T47D (cell line): ENCODE measurements around the gene PRSS36.

ENCODE experiments used
- DNase-seq, 2 experiments: peaks; one replicate each; pipeline versions ENCODE4 v3.0.0 to v3.0.0-alpha.2; 2011 to 2012; ENCODE audit warnings: low read depth in 1 of 2, low spot score in 1 of 2
- JUND ChIP-seq: IDR thresholded peaks from 2 replicates; pipeline ENCODE4 v1.6.1; 2012; ENCODE audit warnings: low read depth
- in situ Hi-C: cut with HindIII; loops from 2 replicates; pipeline ENCODE4 v1.10.0; 2016; ENCODE audit warnings: low sequenced_read_pairs, low pct_unique_long_range_greater_than_20kb

The PRSS36 gene

GRCh38 chr16:31118223-31119155 is 31.4 kb downstream of the PRSS36 start:
- in situ Hi-C loops, result no loop called here
- peak in 1 of 2 experiments; percentile 0 for DNase-seq

GRCh38 chr16:31117384-31118222 is 32.3 kb downstream of the PRSS36 start, which contains the start of gene KAT8:
Gene KAT8 (plus strand): TSS chr16:31117664. CDS start chr16:31117682, 18 bp downstream.
- TF ChIP-seq JUND, result no peak
- DNase-seq, result peak; percentile 94 to 99
- in situ Hi-C loops, result no loop called here

More at GRCh38 chr16:31118223-31119155, 31.4 kb downstream of the PRSS36 start:
- TF ChIP-seq JUND, result no peak

GRCh38 chr16:31114468-31114867 is 35.4 kb downstream of the PRSS36 start:
- peak; percentile 35 to 45 for DNase-seq
- in situ Hi-C loops, result no loop called here
- no peak for TF ChIP-seq JUND

- TF ChIP-seq JUND, result no peak
- DNase-seq, result peak in 1 of 2 experiments; percentile 4
- in situ Hi-C loops, result no loop called here
Observed at GRCh38 chr16:31113121-31114120, 36.4 kb downstream of the PRSS36 start.

- in situ Hi-C loops, result no loop called here
- DNase-seq, result no peak
- TF ChIP-seq JUND, result no peak
Observed at GRCh38 chr16:31112711-31113110, 37.2 kb downstream of the PRSS36 start.

- in situ Hi-C loops, result no loop called here
- TF ChIP-seq JUND, result no peak
- no peak for DNase-seq
Observed at GRCh38 chr16:31111881-31112466, 37.9 kb downstream of the PRSS36 start.

- no peak for TF ChIP-seq JUND
- in situ Hi-C loops, result no loop called here
- DNase-seq, result no peak
Observed at GRCh38 chr16:31110106-31111034, 39.5 kb downstream of the PRSS36 start.

- TF ChIP-seq JUND, result no peak
- no peak for DNase-seq
- in situ Hi-C loops, result no loop called here
Observed at GRCh38 chr16:31109622-31110021, 40.2 kb downstream of the PRSS36 start.

- no peak for DNase-seq
- no peak for TF ChIP-seq JUND
- in situ Hi-C loops, result no loop called here
Observed at GRCh38 chr16:31108794-31109558, 40.9 kb downstream of the PRSS36 start.
